Measurements from ENCODE around the gene PTGES3L.
A peak's percentile ranks its signal among the peaks of the same experiment; 100 is the strongest.
"Not testable (repeated sequence)": the region's sequence is repeated elsewhere in the genome, so short reads cannot be mapped to it uniquely, and the experiment has no call there.

PTGES3L gene

GRCh38 chr17:43014020-43014648 is 34.3 kb upstream of the PTGES3L start:
- DNase-seq (ENCODE audit: low spot score) = peak; percentile 8

GRCh38 chr17:43013296-43013695 is 33.4 kb upstream of the PTGES3L start:
- DNase-seq (ENCODE audit: low spot score) = peak; percentile 3

- DNase-seq (ENCODE audit: low spot score) = peak; percentile 5
These were observed 32.0 kb upstream of the PTGES3L start for GRCh38 chr17:43011728-43012472.

GRCh38 chr17:43010667-43011308 is 30.9 kb upstream of the PTGES3L start:
- DNase-seq (ENCODE audit: low spot score) = no peak

GRCh38 chr17:43006639-43007551 is 27.0 kb upstream of the PTGES3L start, which contains the start of gene IFI35:
Gene IFI35, plus strand, starts transcription at chr17:43006784. Its CDS starts 164 bp downstream, at chr17:43006948.
- DNase-seq (ENCODE audit: low spot score) = peak; percentile 88

- peak; percentile 41 for DNase-seq (ENCODE audit: low spot score)
These were observed 23.8 kb upstream of the PTGES3L start for GRCh38 chr17:43003542-43004172.

GRCh38 chr17:43000894-43001293 is 21.0 kb upstream of the PTGES3L start:
- DNase-seq (ENCODE audit: low spot score) = not testable (repeated sequence)

- DNase-seq (ENCODE audit: low spot score) = no peak
These were observed 19.2 kb upstream of the PTGES3L start for GRCh38 chr17:42999003-42999525.

- peak; percentile 96 for DNase-seq (ENCODE audit: low spot score)
These were observed 18.4 kb upstream of the PTGES3L start, which contains the start of gene RPL27 for GRCh38 chr17:42997984-42998938. Gene RPL27, plus strand, starts transcription at chr17:42998419. Its CDS starts 332 bp downstream, at chr17:42998751.

- no peak for DNase-seq (ENCODE audit: low spot score)
These were observed 17.6 kb upstream of the PTGES3L start for GRCh38 chr17:42997390-42997983.

- not testable (repeated sequence) for DNase-seq (ENCODE audit: low spot score)
These were observed 14.0 kb upstream of the PTGES3L start for GRCh38 chr17:42993913-42994312.

- DNase-seq (ENCODE audit: low spot score) = no peak
These were observed 13.0 kb upstream of the PTGES3L start for GRCh38 chr17:42992872-42993271.

GRCh38 chr17:42991471-42991870 is 11.6 kb upstream of the PTGES3L start:
- DNase-seq (ENCODE audit: low spot score) = no peak

- peak; percentile 29 for DNase-seq (ENCODE audit: low spot score)
These were observed 10.1 kb upstream of the PTGES3L start for GRCh38 chr17:42989726-42990652.

- DNase-seq (ENCODE audit: low spot score) = no peak
These were observed 9.3 kb upstream of the PTGES3L start for GRCh38 chr17:42989141-42989540.

- DNase-seq (ENCODE audit: low spot score) = no peak
These were observed 5.3 kb upstream of the PTGES3L start for GRCh38 chr17:42985225-42985624.

- DNase-seq (ENCODE audit: low spot score) = no peak
These were observed 2.4 kb upstream of the PTGES3L start for GRCh38 chr17:42982266-42982665.

GRCh38 chr17:42980766-42981397 is 1.0 kb upstream of the PTGES3L start:
- peak; percentile 62 for DNase-seq (ENCODE audit: low spot score)

Data from AG20443 (cell line).